Measurements from ENCODE around the gene DNAJA2. TPM values are rescaled to one million over a fixed set of nuclear protein-coding genes. Genes with fewer than 3 reads are reported as not detected.

Gene DNAJA2
- polyA plus RNA-seq, 1 experiment: 26.7 TPM

GRCh38 chr16:46908540-46909372 is 64.7 kb downstream of the DNAJA2 start:
- ChIA-PET CTCF (interaction anchor here (0.5 to 4.9 kb wide), 32 partner anchors 8 to 1944 kb away, joined by 3 to 187 read pairs (median 4); partner anchors contain the start of gene GPT2), POLR2A (interaction anchor here (0.6 to 1.8 kb wide), 2 partner anchors 55 to 78 kb away, joined by 3 to 7 read pairs; partner anchors contain the start of gene C16orf87)
- peak; percentile 30 for DNase-seq (ENCODE audit: low read depth, low spot score)
- peak; percentile 67 for TF ChIP-seq CTCF (IDR thresholded peaks at IDR 0.05; ENCODE audit: low read depth, low read length)
- no peaks in the 10 kb centered on the region for H3K27me3 ChIP-seq (ENCODE audit: control insufficient read depth, insufficient read depth, low read length)
- H3K9me3 ChIP-seq (ENCODE audit: control insufficient read depth, insufficient read depth, low read length): no peaks in the 10 kb centered on the region
- no peak overlapping the region for H3K27ac ChIP-seq (ENCODE audit: low read depth, low read length)
- H3K4me3 ChIP-seq (ENCODE audit: low read depth, low read length): no peak overlapping the region

DNA sequence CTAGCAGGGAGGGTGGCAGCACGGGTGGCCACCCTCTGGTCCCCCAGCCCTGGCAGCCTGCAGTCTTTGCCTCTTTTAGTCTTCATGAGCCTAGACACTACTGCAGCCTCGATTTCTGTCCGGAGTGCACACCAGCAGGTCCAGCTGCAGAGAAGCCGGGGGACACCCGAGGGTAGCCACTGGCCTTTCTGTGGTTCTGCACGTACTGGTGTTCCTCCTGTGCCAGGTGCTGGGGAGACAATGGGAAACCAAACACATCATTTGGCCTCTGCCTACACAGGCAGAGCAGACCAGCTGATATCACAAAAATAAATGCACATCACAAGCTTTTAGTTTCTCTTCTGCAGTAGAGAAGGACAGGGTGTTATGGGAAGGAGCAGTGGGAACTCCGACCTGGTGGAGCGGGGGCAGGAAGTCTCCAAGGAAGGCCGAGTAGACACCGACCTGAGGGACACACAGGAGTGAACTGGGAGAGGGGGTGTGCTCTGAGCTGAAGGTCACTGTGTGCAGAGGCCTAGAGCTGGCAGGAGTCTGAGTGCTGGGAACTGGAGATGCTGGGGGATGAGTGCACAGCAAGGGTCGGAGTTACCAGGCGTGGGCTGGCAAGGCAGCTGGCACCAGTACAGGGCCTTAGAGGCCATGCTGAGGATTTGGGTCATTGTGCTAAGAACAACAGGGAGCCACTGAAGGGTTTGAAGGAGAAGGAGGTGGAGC is 66.3 kb downstream of the DNAJA2 start:
- ChIA-PET CTCF (interaction anchor here (1.5 to 4.9 kb wide), 4 partner anchors 21 to 233 kb away, joined by 4 to 187 read pairs (median 39); no protein-coding TSS in a partner anchor), POLR2A (no interaction called here)
- no peak for DNase-seq (ENCODE audit: low read depth, low spot score)
- no peak for TF ChIP-seq CTCF (IDR thresholded peaks at IDR 0.05; ENCODE audit: low read depth, low read length)
- no peaks in the 10 kb centered on the region for H3K9me3 ChIP-seq (ENCODE audit: control insufficient read depth, insufficient read depth, low read length)
- H3K27ac ChIP-seq (ENCODE audit: low read depth, low read length): no peak overlapping the region
- no peaks in the 10 kb centered on the region for H3K27me3 ChIP-seq (ENCODE audit: control insufficient read depth, insufficient read depth, low read length)
- no peak overlapping the region for H3K4me3 ChIP-seq (ENCODE audit: low read depth, low read length)

- H3K4me3 ChIP-seq (ENCODE audit: low read depth, low read length): no peak overlapping the region
- DNase-seq (ENCODE audit: low read depth, low spot score): no peak
- ChIA-PET POLR2A (no interaction called here), CTCF (interaction anchor here (1.5 to 4.9 kb wide), 5 partner anchors 20 to 232 kb away, joined by 4 to 187 read pairs (median 34); no protein-coding TSS in a partner anchor)
- no peaks in the 10 kb centered on the region for H3K27me3 ChIP-seq (ENCODE audit: control insufficient read depth, insufficient read depth, low read length)
- TF ChIP-seq CTCF (IDR thresholded peaks at IDR 0.05; ENCODE audit: low read depth, low read length): no peak
- no peak overlapping the region for H3K27ac ChIP-seq (ENCODE audit: low read depth, low read length)
- no peaks in the 10 kb centered on the region for H3K9me3 ChIP-seq (ENCODE audit: control insufficient read depth, insufficient read depth, low read length)
Measured at GRCh38 chr16:46906360-46907060, 67.0 kb downstream of the DNAJA2 start.

Other genes starting within 250 kb of the DNAJA2 start
- 0.09 and 0.11 TPM in 2 replicates for gene MYLK3, start 225.3 kb downstream of the DNAJA2 start, polyA plus RNA-seq (2011; rRNA removed)
- gene C16orf87, start 142.5 kb downstream of the DNAJA2 start, polyA plus RNA-seq (2011; rRNA removed): 16.8 and 21.7 TPM in 2 replicates
- 18.5 and 23.0 TPM in 2 replicates for gene GPT2, start 89.3 kb downstream of the DNAJA2 start, polyA plus RNA-seq (2011; rRNA removed)
- 36.5 and 42.2 TPM in 2 replicates for gene NETO2, start 170.3 kb upstream of the DNAJA2 start, polyA plus RNA-seq (2011; rRNA removed)